DND-41 (cell line): Measurements from ENCODE around the gene RARB.
A peak's percentile ranks its signal among the peaks of the same experiment; 100 is the strongest.

ENCODE experiments used
- ATAC-seq: fragments of 200-7000 bp; cut with Tn5 transposase; 3 replicates; pipeline ENCODE4 v1.9.1; 2021; ENCODE audit warnings: low read depth; ENCODE audit not compliant: insufficient read depth
- DNase-seq: peaks from one replicate; pipeline ENCODE4 v3.0.0-alpha.2; 2020
- H2AFZ ChIP-seq: 2 replicates; pipeline ENCODE4 v1.6.0; 2012; ENCODE audit warnings: low read depth, low read length
- H3K27ac ChIP-seq: 2 replicates; pipeline ENCODE4 v1.5.1; 2012; ENCODE audit warnings: low read length, inconsistent platforms
- H3K27me3 ChIP-seq: fragments of 200-600 bp; sonication (generic); 2 replicates; pipeline ENCODE4 v1.6.0; 2012; ENCODE audit warnings: low read length, mild to moderate bottlenecking, inconsistent platforms; ENCODE audit not compliant: insufficient read depth, poor library complexity
- H3K36me3 ChIP-seq: 2 replicates; pipeline ENCODE4 v1.5.1; 2012; ENCODE audit warnings: low read length, inconsistent platforms; ENCODE audit not compliant: insufficient read depth
- H3K4me1 ChIP-seq: 2 replicates; pipeline ENCODE4 v1.5.1; 2012; ENCODE audit warnings: mild to moderate bottlenecking, low read length; ENCODE audit not compliant: insufficient read depth
- H3K4me2 ChIP-seq: 2 replicates; pipeline ENCODE4 v1.6.0; 2012; ENCODE audit warnings: mild to moderate bottlenecking, moderate library complexity, low read length, inconsistent platforms; ENCODE audit not compliant: insufficient read depth
- H3K4me3 ChIP-seq, 2 experiments: fragments of 200-600 bp in 1 of 2; shearing (Covaris generic) in 1 of 2; 2 replicates each; pipeline ENCODE4 v1.5.1; 2012 to 2016; ENCODE audit warnings: inconsistent platforms in 2 of 2, low read length in 2 of 2, mild to moderate bottlenecking in 2 of 2, low read depth in 1 of 2, moderate library complexity in 1 of 2
- H3K79me2 ChIP-seq: 2 replicates; pipeline ENCODE4 v1.6.0; 2012; ENCODE audit warnings: low read length, inconsistent platforms; ENCODE audit not compliant: insufficient read depth
- H3K9ac ChIP-seq: 2 replicates; pipeline ENCODE4 v1.6.0; 2012; ENCODE audit warnings: low read depth, mild to moderate bottlenecking, inconsistent platforms, low read length, moderate library complexity
- H3K9me3 ChIP-seq: 2 replicates; pipeline ENCODE4 v1.5.1; 2012; ENCODE audit warnings: low read length, moderate library complexity, mild to moderate bottlenecking, inconsistent platforms; ENCODE audit not compliant: insufficient read depth, severe bottlenecking
- H4K20me1 ChIP-seq: 2 replicates; pipeline ENCODE4 v1.6.0; 2012; ENCODE audit warnings: low read length; ENCODE audit not compliant: insufficient read depth
- EZH2 ChIP-seq: IDR thresholded peaks from 3 replicates; pipeline ENCODE4 v1.6.1; 2012; ENCODE audit warnings: borderline replicate concordance, low read depth, mild to moderate bottlenecking, moderate library complexity, low read length, inconsistent platforms; ENCODE audit not compliant: severe bottlenecking
- TF ChIP-seq, protein P1 (sequence below): IDR thresholded peaks from 2 replicates; pipeline ENCODE4 v1.5.1; 2012; ENCODE audit warnings: borderline replicate concordance, low read length, moderate library complexity, mild to moderate bottlenecking; ENCODE audit not compliant: poor library complexity, severe bottlenecking; ENCODE audit errors: extremely low read depth

RARB gene

DNA sequence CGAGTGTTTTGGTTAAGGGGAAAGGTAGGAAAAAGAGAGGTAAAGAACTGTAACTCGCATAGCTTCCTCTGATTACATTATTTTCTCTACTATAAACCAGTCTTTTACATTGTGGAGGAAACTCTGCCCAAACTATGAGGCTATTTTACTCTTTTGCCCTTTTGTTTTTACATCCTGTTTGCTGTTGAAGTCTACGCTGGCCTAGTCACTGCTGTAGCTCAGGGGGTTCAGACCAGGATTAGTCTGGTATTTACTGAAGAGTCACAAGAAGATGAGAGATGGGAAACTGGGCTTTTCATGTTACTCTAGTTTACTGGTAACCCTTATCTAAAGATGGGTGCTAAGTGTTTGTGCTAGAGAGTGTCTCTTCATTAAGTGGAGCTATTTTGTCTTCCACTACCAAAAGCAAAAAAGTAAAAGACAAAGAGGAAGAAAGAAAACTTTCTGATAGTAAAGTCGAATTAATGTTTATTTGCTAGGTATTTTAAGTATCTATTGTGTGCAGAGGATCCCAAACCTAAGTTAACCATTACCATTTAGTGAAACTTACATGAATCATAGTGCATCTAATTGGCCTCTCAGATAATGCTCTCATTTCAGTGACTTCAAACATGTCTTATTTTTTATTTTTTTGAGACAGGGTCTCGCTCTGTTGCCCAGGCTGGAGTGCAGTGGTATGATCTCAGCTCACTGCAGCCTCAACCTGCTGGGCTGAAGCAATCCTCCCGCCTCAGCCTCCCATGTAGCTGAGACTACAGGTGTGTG, 10.9 kb downstream of the RARB start:
- H2AFZ ChIP-seq: no peak overlapping the region
- no peak overlapping the region for H3K4me3 ChIP-seq
- no peak overlapping the region for H3K9ac ChIP-seq
- no peak overlapping the region for H3K27ac ChIP-seq
- H3K9me3 ChIP-seq: no peaks in the 10 kb centered on the region
- no peaks in the 10 kb centered on the region for H3K36me3 ChIP-seq
- no peaks in the 10 kb centered on the region for H3K79me2 ChIP-seq
- no peak for TF ChIP-seq EZH2
- TF ChIP-seq, protein P1, sequence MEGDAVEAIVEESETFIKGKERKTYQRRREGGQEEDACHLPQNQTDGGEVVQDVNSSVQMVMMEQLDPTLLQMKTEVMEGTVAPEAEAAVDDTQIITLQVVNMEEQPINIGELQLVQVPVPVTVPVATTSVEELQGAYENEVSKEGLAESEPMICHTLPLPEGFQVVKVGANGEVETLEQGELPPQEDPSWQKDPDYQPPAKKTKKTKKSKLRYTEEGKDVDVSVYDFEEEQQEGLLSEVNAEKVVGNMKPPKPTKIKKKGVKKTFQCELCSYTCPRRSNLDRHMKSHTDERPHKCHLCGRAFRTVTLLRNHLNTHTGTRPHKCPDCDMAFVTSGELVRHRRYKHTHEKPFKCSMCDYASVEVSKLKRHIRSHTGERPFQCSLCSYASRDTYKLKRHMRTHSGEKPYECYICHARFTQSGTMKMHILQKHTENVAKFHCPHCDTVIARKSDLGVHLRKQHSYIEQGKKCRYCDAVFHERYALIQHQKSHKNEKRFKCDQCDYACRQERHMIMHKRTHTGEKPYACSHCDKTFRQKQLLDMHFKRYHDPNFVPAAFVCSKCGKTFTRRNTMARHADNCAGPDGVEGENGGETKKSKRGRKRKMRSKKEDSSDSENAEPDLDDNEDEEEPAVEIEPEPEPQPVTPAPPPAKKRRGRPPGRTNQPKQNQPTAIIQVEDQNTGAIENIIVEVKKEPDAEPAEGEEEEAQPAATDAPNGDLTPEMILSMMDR: no peak
- DNase-seq (no peak), ATAC-seq (no peak)
- H3K27me3 ChIP-seq: peaks cover 9% of the 10 kb centered on the region
- no peaks in the 10 kb centered on the region for H3K4me1 ChIP-seq
- H4K20me1 ChIP-seq: no peaks in the 10 kb centered on the region
- no peak overlapping the region for H3K4me2 ChIP-seq

DNA sequence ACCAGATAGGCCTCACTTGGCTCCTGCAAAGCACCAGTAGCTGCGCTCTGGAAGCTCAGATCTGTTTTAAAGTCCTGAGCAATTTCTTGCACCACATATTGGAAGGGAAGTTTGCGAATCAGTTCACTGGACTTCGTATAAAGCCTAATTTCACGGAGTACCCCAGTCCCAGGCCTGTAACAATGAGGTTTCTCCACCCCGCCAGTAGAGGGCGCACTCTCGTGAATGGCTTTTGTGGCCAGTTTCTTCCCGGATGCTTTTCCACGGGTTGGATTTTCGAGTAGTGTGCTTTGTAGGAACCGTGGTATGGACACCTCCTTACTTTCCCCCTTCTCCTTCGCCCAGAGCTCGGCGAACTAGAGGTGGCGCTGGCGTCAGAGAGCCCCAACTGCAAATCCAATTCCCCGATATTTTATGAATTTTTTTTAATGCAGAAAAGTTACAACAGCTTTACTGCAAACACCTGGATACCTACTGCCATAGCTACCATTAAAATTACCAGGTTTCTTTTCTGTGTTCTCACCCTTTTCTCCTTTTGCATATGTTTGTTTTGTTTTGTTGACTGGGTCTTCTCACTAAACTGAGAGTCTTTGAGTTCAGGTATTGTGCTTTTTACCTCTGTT, 13.3 kb downstream of the RARB start:
- Histone ChIP-seq H4K20me1 (no peaks in the 10 kb centered on the region), H2AFZ (no peak overlapping the region), H3K4me1 (no peaks in the 10 kb centered on the region), H3K79me2 (no peaks in the 10 kb centered on the region), H3K9ac (no peak overlapping the region), H3K4me2 (no peak overlapping the region), H3K9me3 (no peaks in the 10 kb centered on the region), H3K27ac (no peak overlapping the region), H3K36me3 (no peaks in the 10 kb centered on the region), H3K27me3 (peaks cover 9% of the 10 kb centered on the region), H3K4me3 (no peak overlapping the region)
- ATAC-seq: no peak
- TF ChIP-seq, protein P1: peak; percentile 79
- TF ChIP-seq EZH2: no peak
- peak; percentile 18 for DNase-seq

DNA sequence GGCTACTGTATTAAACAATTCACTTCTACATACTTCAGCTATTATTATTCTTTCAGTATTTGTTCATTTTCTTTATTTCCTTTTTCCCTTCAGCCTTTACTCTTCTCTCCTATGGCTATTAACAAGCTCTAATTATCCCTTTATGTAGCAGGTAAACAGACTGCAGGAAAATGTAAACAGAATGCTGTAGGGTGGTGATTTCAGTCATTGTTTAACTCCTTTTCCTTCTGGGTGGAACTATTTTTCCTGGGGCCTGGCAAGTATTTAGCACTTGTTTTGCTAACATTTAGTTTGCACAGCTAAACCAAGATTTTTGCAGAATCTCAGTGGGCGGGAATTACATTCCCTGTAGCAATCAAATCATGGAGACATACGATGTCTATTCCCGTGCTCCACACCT, 14.4 kb downstream of the RARB start:
- H3K27me3 ChIP-seq: no peaks in the 10 kb centered on the region
- DNase-seq: no peak
- H3K9ac ChIP-seq: no peak overlapping the region
- H4K20me1 ChIP-seq: no peaks in the 10 kb centered on the region
- H3K4me3 ChIP-seq: no peak overlapping the region
- no peak for ATAC-seq
- TF ChIP-seq EZH2: no peak
- TF ChIP-seq, protein P1: no peak
- no peaks in the 10 kb centered on the region for H3K36me3 ChIP-seq
- H3K4me2 ChIP-seq: no peak overlapping the region
- H3K4me1 ChIP-seq: no peaks in the 10 kb centered on the region
- H3K27ac ChIP-seq: no peak overlapping the region
- H3K79me2 ChIP-seq: no peaks in the 10 kb centered on the region
- H3K9me3 ChIP-seq: no peaks in the 10 kb centered on the region
- H2AFZ ChIP-seq: no peak overlapping the region
